EH (cell line): Measurements from ENCODE around the gene PHF21A.

Experiments
- DNase-seq: peaks from one replicate; pipeline ENCODE4 v3.0.0-alpha.2; 2015; ENCODE audit warnings: low read depth

The PHF21A gene

GRCh38 chr11:45902452-45903380, 218.5 kb downstream of the PHF21A start:
- DNase-seq: no peak

- no peak for DNase-seq
These were observed 219.6 kb downstream of the PHF21A start for GRCh38 chr11:45901626-45902025.

GRCh38 chr11:45900916-45901617, 220.2 kb downstream of the PHF21A start:
- DNase-seq: no peak

GRCh38 chr11:45900175-45900800, 221.0 kb downstream of the PHF21A start:
- peak; percentile 12 for DNase-seq

- peak; percentile 89 for DNase-seq
These were observed 221.6 kb downstream of the PHF21A start for GRCh38 chr11:45899448-45900174.

GRCh38 chr11:45899086-45899447, 222.2 kb downstream of the PHF21A start:
- DNase-seq: no peak

GRCh38 chr11:45897556-45897955, 223.7 kb downstream of the PHF21A start:
- DNase-seq: no peak

- no peak for DNase-seq
These were observed 224.8 kb downstream of the PHF21A start for GRCh38 chr11:45896422-45896984.

- no peak for DNase-seq
These were observed 225.5 kb downstream of the PHF21A start for GRCh38 chr11:45895553-45896259.

GRCh38 chr11:45894555-45895247, 226.6 kb downstream of the PHF21A start:
- DNase-seq: no peak

GRCh38 chr11:45892856-45893255, 228.4 kb downstream of the PHF21A start:
- no peak for DNase-seq

GRCh38 chr11:45890886-45891550, 230.2 kb downstream of the PHF21A start:
- DNase-seq: no peak

GRCh38 chr11:45889966-45890365, 231.3 kb downstream of the PHF21A start:
- DNase-seq: no peak

- no peak for DNase-seq
These were observed 231.7 kb downstream of the PHF21A start for GRCh38 chr11:45889555-45889954.

- no peak for DNase-seq
These were observed 233.7 kb downstream of the PHF21A start for GRCh38 chr11:45887587-45887986.

GRCh38 chr11:45886816-45887520, 234.3 kb downstream of the PHF21A start:
- no peak for DNase-seq

- no peak for DNase-seq
These were observed 235.1 kb downstream of the PHF21A start for GRCh38 chr11:45885921-45886721.

GRCh38 chr11:45885274-45885920, 235.9 kb downstream of the PHF21A start, which contains the start of gene MAPK8IP1:
Gene MAPK8IP1 (plus strand): TSS chr11:45885651. CDS start chr11:45885821, 170 bp downstream.
- peak; percentile 52 for DNase-seq
